Loucy (cell line): ENCODE results near the gene WDR33.

Experiments used
- EZH2phosphoT487 ChIP-seq: fragments of 200-600 bp; IDR thresholded peaks from 2 replicates; pipeline ENCODE4 v1.6.1; 2018; ENCODE audit warnings: antibody characterized with exemption, mild to moderate bottlenecking, moderate library complexity, borderline replicate concordance
- TF ChIP-seq, protein P1 (sequence below): fragments of 200-600 bp; sonication (generic); conservative IDR thresholded peaks from 2 replicates; pipeline ENCODE4 v1.5.1; 2014; ENCODE audit warnings: mild to moderate bottlenecking, antibody characterized with exemption, low read length

DNA sequence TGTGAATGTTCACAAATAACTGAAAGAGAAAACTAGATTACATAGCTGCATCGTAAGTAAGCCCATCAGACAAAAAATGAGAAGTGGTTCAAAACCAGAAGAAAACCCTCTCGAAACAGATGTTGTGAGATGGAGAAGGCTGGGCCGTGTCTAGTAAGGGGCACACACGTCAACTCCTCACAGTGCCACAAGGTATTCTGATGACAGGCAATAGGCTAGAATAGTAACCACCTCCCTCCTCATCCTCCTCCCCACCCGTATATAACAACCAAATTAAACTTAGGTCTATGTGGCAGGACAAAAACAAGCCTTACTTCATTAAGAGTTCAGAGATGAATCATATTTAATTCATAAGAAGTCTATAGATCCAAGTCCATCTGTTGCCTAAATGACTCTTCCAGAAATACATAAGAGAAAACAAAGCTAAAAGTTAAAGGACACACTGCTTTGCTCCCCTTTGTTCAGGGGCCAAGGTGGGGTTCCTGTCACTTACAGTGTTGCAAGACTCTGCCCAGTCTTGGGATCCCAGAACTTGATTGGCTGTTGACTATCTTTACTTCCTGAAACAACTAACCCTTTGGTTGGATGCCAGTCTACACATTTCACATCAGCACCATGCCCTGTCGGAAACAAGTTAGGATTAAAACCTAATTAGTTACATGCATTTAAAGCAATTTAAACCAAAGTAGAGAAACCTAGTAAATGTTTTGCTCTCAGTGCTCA, 84.7 kb downstream of the WDR33 start:
- TF ChIP-seq, protein P1, sequence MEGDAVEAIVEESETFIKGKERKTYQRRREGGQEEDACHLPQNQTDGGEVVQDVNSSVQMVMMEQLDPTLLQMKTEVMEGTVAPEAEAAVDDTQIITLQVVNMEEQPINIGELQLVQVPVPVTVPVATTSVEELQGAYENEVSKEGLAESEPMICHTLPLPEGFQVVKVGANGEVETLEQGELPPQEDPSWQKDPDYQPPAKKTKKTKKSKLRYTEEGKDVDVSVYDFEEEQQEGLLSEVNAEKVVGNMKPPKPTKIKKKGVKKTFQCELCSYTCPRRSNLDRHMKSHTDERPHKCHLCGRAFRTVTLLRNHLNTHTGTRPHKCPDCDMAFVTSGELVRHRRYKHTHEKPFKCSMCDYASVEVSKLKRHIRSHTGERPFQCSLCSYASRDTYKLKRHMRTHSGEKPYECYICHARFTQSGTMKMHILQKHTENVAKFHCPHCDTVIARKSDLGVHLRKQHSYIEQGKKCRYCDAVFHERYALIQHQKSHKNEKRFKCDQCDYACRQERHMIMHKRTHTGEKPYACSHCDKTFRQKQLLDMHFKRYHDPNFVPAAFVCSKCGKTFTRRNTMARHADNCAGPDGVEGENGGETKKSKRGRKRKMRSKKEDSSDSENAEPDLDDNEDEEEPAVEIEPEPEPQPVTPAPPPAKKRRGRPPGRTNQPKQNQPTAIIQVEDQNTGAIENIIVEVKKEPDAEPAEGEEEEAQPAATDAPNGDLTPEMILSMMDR, result no peak
- no peak for TF ChIP-seq EZH2phosphoT487
